ENCODE data around the gene NPHP1.

DNA sequence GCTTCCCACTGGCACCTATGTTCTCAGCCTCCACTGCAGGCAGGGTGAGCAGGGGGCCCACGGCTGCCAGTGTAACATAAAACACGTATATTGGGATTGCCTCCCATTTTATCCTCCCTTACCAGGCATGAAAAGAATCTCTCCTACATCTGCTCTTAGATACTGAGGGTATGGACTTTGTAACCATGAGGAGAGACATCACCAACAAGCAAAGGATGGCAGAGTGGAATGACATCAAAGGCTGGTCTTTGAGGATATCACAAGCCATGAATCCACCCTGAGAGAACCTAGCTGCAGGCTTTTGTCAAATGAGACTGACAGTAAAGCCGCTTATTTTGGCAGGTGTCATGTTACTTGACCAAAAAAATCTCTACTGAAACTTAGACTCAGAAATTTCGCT, 7.4 kb downstream of the NPHP1 start:
- TF ChIP-seq POLR2AphosphoS5 (IDR thresholded peaks at IDR 0.05; ENCODE audit: low read depth, low read length) (no peak), POLR2A (IDR thresholded peaks at IDR 0.05; ENCODE audit: borderline replicate concordance, extremely low read depth, insufficient read depth, insufficient read length) (no peak), EZH2 (IDR thresholded peaks at IDR 0.05) (no peak), RAD21 (IDR thresholded peaks at IDR 0.05; ENCODE audit: low read depth) (no peak), YY1 (IDR thresholded peaks at IDR 0.05; ENCODE audit: extremely low read depth, insufficient replicate concordance, low read depth, low read length) (no peak), JUND (IDR thresholded peaks at IDR 0.05) (no peak), FOSL1 (IDR thresholded peaks at IDR 0.05; ENCODE audit: low read depth) (no peak), EGR1 (IDR thresholded peaks at IDR 0.05; ENCODE audit: low read depth) (no peak), ZNF274 (IDR thresholded peaks at IDR 0.05; ENCODE audit: low read depth, low read length) (no peak), SP1 (IDR thresholded peaks at IDR 0.05; ENCODE audit: low read depth) (no peak)
- TF ChIP-seq, protein P1, sequence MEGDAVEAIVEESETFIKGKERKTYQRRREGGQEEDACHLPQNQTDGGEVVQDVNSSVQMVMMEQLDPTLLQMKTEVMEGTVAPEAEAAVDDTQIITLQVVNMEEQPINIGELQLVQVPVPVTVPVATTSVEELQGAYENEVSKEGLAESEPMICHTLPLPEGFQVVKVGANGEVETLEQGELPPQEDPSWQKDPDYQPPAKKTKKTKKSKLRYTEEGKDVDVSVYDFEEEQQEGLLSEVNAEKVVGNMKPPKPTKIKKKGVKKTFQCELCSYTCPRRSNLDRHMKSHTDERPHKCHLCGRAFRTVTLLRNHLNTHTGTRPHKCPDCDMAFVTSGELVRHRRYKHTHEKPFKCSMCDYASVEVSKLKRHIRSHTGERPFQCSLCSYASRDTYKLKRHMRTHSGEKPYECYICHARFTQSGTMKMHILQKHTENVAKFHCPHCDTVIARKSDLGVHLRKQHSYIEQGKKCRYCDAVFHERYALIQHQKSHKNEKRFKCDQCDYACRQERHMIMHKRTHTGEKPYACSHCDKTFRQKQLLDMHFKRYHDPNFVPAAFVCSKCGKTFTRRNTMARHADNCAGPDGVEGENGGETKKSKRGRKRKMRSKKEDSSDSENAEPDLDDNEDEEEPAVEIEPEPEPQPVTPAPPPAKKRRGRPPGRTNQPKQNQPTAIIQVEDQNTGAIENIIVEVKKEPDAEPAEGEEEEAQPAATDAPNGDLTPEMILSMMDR (IDR thresholded peaks at IDR 0.05 in 2 of 3, conservative IDR thresholded peaks at IDR 0.05 in 1 of 3; ENCODE audit: borderline replicate concordance in 1 of 3, insufficient read depth in 1 of 3, low read depth in 2 of 3, low read length in 2 of 3): no peak
- TF ChIP-seq, protein P2, sequence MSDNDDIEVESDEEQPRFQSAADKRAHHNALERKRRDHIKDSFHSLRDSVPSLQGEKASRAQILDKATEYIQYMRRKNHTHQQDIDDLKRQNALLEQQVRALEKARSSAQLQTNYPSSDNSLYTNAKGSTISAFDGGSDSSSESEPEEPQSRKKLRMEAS (IDR thresholded peaks at IDR 0.05): no peak
- TF ChIP-seq, protein P3, sequence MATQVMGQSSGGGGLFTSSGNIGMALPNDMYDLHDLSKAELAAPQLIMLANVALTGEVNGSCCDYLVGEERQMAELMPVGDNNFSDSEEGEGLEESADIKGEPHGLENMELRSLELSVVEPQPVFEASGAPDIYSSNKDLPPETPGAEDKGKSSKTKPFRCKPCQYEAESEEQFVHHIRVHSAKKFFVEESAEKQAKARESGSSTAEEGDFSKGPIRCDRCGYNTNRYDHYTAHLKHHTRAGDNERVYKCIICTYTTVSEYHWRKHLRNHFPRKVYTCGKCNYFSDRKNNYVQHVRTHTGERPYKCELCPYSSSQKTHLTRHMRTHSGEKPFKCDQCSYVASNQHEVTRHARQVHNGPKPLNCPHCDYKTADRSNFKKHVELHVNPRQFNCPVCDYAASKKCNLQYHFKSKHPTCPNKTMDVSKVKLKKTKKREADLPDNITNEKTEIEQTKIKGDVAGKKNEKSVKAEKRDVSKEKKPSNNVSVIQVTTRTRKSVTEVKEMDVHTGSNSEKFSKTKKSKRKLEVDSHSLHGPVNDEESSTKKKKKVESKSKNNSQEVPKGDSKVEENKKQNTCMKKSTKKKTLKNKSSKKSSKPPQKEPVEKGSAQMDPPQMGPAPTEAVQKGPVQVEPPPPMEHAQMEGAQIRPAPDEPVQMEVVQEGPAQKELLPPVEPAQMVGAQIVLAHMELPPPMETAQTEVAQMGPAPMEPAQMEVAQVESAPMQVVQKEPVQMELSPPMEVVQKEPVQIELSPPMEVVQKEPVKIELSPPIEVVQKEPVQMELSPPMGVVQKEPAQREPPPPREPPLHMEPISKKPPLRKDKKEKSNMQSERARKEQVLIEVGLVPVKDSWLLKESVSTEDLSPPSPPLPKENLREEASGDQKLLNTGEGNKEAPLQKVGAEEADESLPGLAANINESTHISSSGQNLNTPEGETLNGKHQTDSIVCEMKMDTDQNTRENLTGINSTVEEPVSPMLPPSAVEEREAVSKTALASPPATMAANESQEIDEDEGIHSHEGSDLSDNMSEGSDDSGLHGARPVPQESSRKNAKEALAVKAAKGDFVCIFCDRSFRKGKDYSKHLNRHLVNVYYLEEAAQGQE (IDR thresholded peaks at IDR 0.05; ENCODE audit: low read depth): no peak
